ENCODE measurements around the gene TREM2.

- TF ChIP-seq POLR2AphosphoS5 (IDR thresholded peaks at IDR 0.05; ENCODE audit: borderline replicate concordance, low read depth, low read length), result no peak
- TF ChIP-seq EZH2 (IDR thresholded peaks at IDR 0.05), result no peak
Measured at GRCh38 chr6:41167173-41167963, 4.5 kb upstream of the TREM2 start.

All from SK-N-MC (cell line).